T-helper 1 cell treated with Interleukin-12 subunit alpha and Interleukin-12 subunit beta and Interleukin-4 antibody, amounts not matched to agents 30 μg/mL and 1 μg/mL, for 36 hours (primary cell): Measurements from ENCODE around the gene HAND1.

Experiments
- H3K27ac Mint-ChIP-seq: one replicate; pipeline ENCODE4 v1.8.0; 2021; ENCODE audit warnings: mild to moderate bottlenecking, mixed read lengths
- H3K27me3 Mint-ChIP-seq: one replicate; pipeline ENCODE4 v1.8.0; 2021; ENCODE audit warnings: low read depth, mixed read lengths
- H3K36me3 Mint-ChIP-seq: one replicate; pipeline ENCODE4 v1.8.0; 2021; ENCODE audit warnings: low read depth, mixed read lengths
- H3K4me1 Mint-ChIP-seq: one replicate; pipeline ENCODE4 v1.8.0; 2021; ENCODE audit warnings: low read depth, mixed read lengths
- H3K4me3 Mint-ChIP-seq: one replicate; pipeline ENCODE4 v1.8.0; 2021; ENCODE audit warnings: mild to moderate bottlenecking, moderate library complexity, mixed read lengths
- H3K9me3 Mint-ChIP-seq: one replicate; pipeline ENCODE4 v1.8.0; 2021; ENCODE audit warnings: mixed read lengths

HAND1 gene

GRCh38 chr5:154466147-154466546 is 11.9 kb downstream of the HAND1 start:
- no peaks in the 10 kb centered on the region for H3K9me3 Mint-ChIP-seq
- peaks cover 34% of the 10 kb centered on the region for H3K27me3 Mint-ChIP-seq
- no peak overlapping the region for H3K27ac Mint-ChIP-seq
- no peaks in the 10 kb centered on the region for H3K36me3 Mint-ChIP-seq
- no peak overlapping the region for H3K4me3 Mint-ChIP-seq
- peaks cover 3% of the 10 kb centered on the region for H3K4me1 Mint-ChIP-seq

GRCh38 chr5:154465169-154465568 is 12.9 kb downstream of the HAND1 start:
- H3K27me3 Mint-ChIP-seq = peaks cover 25% of the 10 kb centered on the region
- H3K4me1 Mint-ChIP-seq = no peaks in the 10 kb centered on the region
- H3K4me3 Mint-ChIP-seq = no peak overlapping the region
- H3K27ac Mint-ChIP-seq = no peak overlapping the region
- H3K36me3 Mint-ChIP-seq = no peaks in the 10 kb centered on the region
- H3K9me3 Mint-ChIP-seq = no peaks in the 10 kb centered on the region

GRCh38 chr5:154464438-154464837 is 13.6 kb downstream of the HAND1 start:
- H3K4me1 Mint-ChIP-seq = no peaks in the 10 kb centered on the region
- H3K36me3 Mint-ChIP-seq = no peaks in the 10 kb centered on the region
- no peak overlapping the region for H3K27ac Mint-ChIP-seq
- H3K27me3 Mint-ChIP-seq = peaks cover 20% of the 10 kb centered on the region
- no peaks in the 10 kb centered on the region for H3K9me3 Mint-ChIP-seq
- H3K4me3 Mint-ChIP-seq = no peak overlapping the region

GRCh38 chr5:154461531-154461930 is 16.5 kb downstream of the HAND1 start:
- Mint-ChIP-seq H3K27ac (no peak overlapping the region), H3K27me3 (peaks cover 6% of the 10 kb centered on the region), H3K9me3 (no peaks in the 10 kb centered on the region), H3K4me1 (no peaks in the 10 kb centered on the region), H3K4me3 (no peak overlapping the region), H3K36me3 (peaks cover 16% of the 10 kb centered on the region)

GRCh38 chr5:154460172-154460571 is 17.9 kb downstream of the HAND1 start:
- Mint-ChIP-seq H3K27ac (no peak overlapping the region), H3K4me1 (no peaks in the 10 kb centered on the region), H3K27me3 (no peaks in the 10 kb centered on the region), H3K36me3 (peaks cover 22% of the 10 kb centered on the region), H3K9me3 (no peaks in the 10 kb centered on the region), H3K4me3 (no peak overlapping the region)

GRCh38 chr5:154459015-154459414 is 19.0 kb downstream of the HAND1 start:
- no peaks in the 10 kb centered on the region for H3K4me1 Mint-ChIP-seq

GRCh38 chr5:154456540-154456939 is 21.5 kb downstream of the HAND1 start:
- no peak overlapping the region for H3K27ac Mint-ChIP-seq
- no peak overlapping the region for H3K4me3 Mint-ChIP-seq
- H3K27me3 Mint-ChIP-seq = no peaks in the 10 kb centered on the region
- H3K36me3 Mint-ChIP-seq = peaks cover 43% of the 10 kb centered on the region
- no peaks in the 10 kb centered on the region for H3K9me3 Mint-ChIP-seq
- H3K4me1 Mint-ChIP-seq = peaks cover 1% of the 10 kb centered on the region

More at GRCh38 chr5:154459015-154459414, 19.0 kb downstream of the HAND1 start:
- H3K27me3 Mint-ChIP-seq = no peaks in the 10 kb centered on the region
- peaks cover 26% of the 10 kb centered on the region for H3K36me3 Mint-ChIP-seq
- no peak overlapping the region for H3K27ac Mint-ChIP-seq
- no peak overlapping the region for H3K4me3 Mint-ChIP-seq
- no peaks in the 10 kb centered on the region for H3K9me3 Mint-ChIP-seq

- Mint-ChIP-seq H3K36me3 (peaks cover 46% of the 10 kb centered on the region), H3K27ac (no peak overlapping the region), H3K4me1 (peaks cover 2% of the 10 kb centered on the region), H3K4me3 (no peak overlapping the region), H3K9me3 (no peaks in the 10 kb centered on the region), H3K27me3 (no peaks in the 10 kb centered on the region)
Observed at GRCh38 chr5:154455585-154455984, 22.4 kb downstream of the HAND1 start.

- peaks cover 35% of the 10 kb centered on the region for H3K36me3 Mint-ChIP-seq
- no peak overlapping the region for H3K4me3 Mint-ChIP-seq
- H3K9me3 Mint-ChIP-seq = no peaks in the 10 kb centered on the region
- peaks cover 30% of the 10 kb centered on the region for H3K4me1 Mint-ChIP-seq
- no peak overlapping the region for H3K27ac Mint-ChIP-seq
- no peaks in the 10 kb centered on the region for H3K27me3 Mint-ChIP-seq
Observed at GRCh38 chr5:154451957-154452356, 26.1 kb downstream of the HAND1 start.

GRCh38 chr5:154449786-154450185 is 28.2 kb downstream of the HAND1 start:
- Mint-ChIP-seq H3K27me3 (no peaks in the 10 kb centered on the region), H3K27ac (no peak overlapping the region), H3K9me3 (no peaks in the 10 kb centered on the region), H3K4me1 (peaks cover 39% of the 10 kb centered on the region), H3K36me3 (peaks cover 33% of the 10 kb centered on the region), H3K4me3 (no peak overlapping the region)

GRCh38 chr5:154447089-154447725 is 30.8 kb downstream of the HAND1 start:
- H3K4me1 Mint-ChIP-seq = peaks cover 52% of the 10 kb centered on the region
- H3K36me3 Mint-ChIP-seq = peaks cover 26% of the 10 kb centered on the region
- H3K4me3 Mint-ChIP-seq = peak overlapping the region; percentile 88

GRCh38 chr5:154446195-154447088 is 31.6 kb downstream of the HAND1 start:
- Mint-ChIP-seq H3K27me3 (no peaks in the 10 kb centered on the region), H3K9me3 (no peaks in the 10 kb centered on the region), H3K4me3 (peak overlapping the region; percentile 88), H3K4me1 (peaks cover 57% of the 10 kb centered on the region), H3K27ac (peak overlapping the region; percentile 64), H3K36me3 (peaks cover 29% of the 10 kb centered on the region)

More at GRCh38 chr5:154447089-154447725, 30.8 kb downstream of the HAND1 start:
- Mint-ChIP-seq H3K27me3 (no peaks in the 10 kb centered on the region), H3K9me3 (no peaks in the 10 kb centered on the region), H3K27ac (peak overlapping the region; percentile 64)

- Mint-ChIP-seq H3K4me3 (peak within 1 kb of the TSS; percentile 100), H3K36me3 (peaks cover 33% of the 10 kb centered on the region), H3K27me3 (no peaks in the 10 kb centered on the region), H3K4me1 (peaks cover 57% of the 10 kb centered on the region), H3K9me3 (no peaks in the 10 kb centered on the region), H3K27ac (peak within 1 kb of the TSS; percentile 94)
Observed at GRCh38 chr5:154445422-154446194, 32.4 kb downstream of the HAND1 start, which contains the start of gene SAP30L. Gene SAP30L (plus strand): TSS chr5:154445997. CDS start chr5:154446605, 608 bp downstream.
